HCT116 (cell line): ENCODE measurements around the gene PDE4D. TPM values are rescaled to one million over a fixed set of nuclear protein-coding genes. Genes with fewer than 3 reads are reported as not detected.

Experiments
- ATAC-seq: fragments of 200-7000 bp; cut with Tn5 transposase; 2 replicates; pipeline ENCODE4 v1.9.1; 2020; ENCODE audit warnings: mild to moderate bottlenecking, moderate library complexity
- BruUV-seq: library from RNA; stranded (reverse); fragments of 400-500 nt; replicated peaks from 2 replicates; lab custom pipeline; 2021; lab: Mats Ljungman, UMichigan
- CTCF ChIA-PET: fragments of 300-600 bp; sonication (Branson Sonifier 250); formaldehyde crosslinking; loops from one replicate; lab custom pipeline; 2021; ENCODE audit warnings: antibody characterized with exemption; lab: Charles Lee
- POLR2A ChIA-PET: fragments of 300-600, 350-600 bp; sonication (Branson Sonifier 250); formaldehyde crosslinking; loops from one replicate; lab custom pipeline; 2021; ENCODE audit warnings: antibody characterized with exemption; lab: Charles Lee
- RAD21 ChIA-PET, 2 experiments: fragments of 300-600 bp; sonication (Branson Sonifier 250); formaldehyde crosslinking; loops; one replicate each; lab custom pipeline; 2023; ENCODE audit warnings: low total read pairs in 2 of 2; ENCODE audit not compliant: uncharacterized antibody in 2 of 2, unreplicated experiment in 2 of 2, low non-redundant PET in 1 of 2; lab: Charles Lee
- DNase-seq: peaks from one replicate; pipeline ENCODE4 v3.0.0-alpha.2; 2010; ENCODE audit warnings: low read depth, low spot score
- H2AFZ ChIP-seq: fragments of 200-600 bp; shearing (Covaris generic), sonication (generic); 2 replicates; pipeline ENCODE4 v1.6.1; 2017; ENCODE audit warnings: low read depth, mixed run types, mixed read lengths, antibody characterized with exemption, low read length; ENCODE audit not compliant: poor library complexity, severe bottlenecking
- H3K27ac ChIP-seq: 2 replicates; pipeline ENCODE4 v1.5.1; 2012; ENCODE audit warnings: low read depth, low read length
- H3K27me3 ChIP-seq: fragments of 200-600 bp; sonication (generic); 2 replicates; pipeline ENCODE4 v1.6.1; 2016; ENCODE audit warnings: mixed run types, low read length, mixed read lengths; ENCODE audit not compliant: insufficient read depth
- H3K36me3 ChIP-seq, 2 experiments: fragments of 200-500 bp in 1 of 2; fragments of 200-600 bp in 1 of 2; sonication (Bioruptor generic) in 1 of 2; sonication (generic) in 1 of 2; 2 replicates each; pipeline versions ENCODE4 v1.5.1 to v1.6.1; 2014 to 2016; ENCODE audit warnings: low read length in 2 of 2, inconsistent platforms in 1 of 2, mixed read lengths in 1 of 2, mixed run types in 1 of 2; ENCODE audit not compliant: insufficient read depth in 2 of 2, control insufficient read depth in 1 of 2
- H3K4me1 ChIP-seq, 2 experiments: fragments of 200-600 bp in 1 of 2; sonication (generic) in 1 of 2; 2 replicates each; pipeline versions ENCODE4 v1.5.1 to v1.6.1; 2012 to 2017; ENCODE audit warnings: low read length in 2 of 2, inconsistent platforms in 1 of 2, mild to moderate bottlenecking in 1 of 2, mixed read lengths in 1 of 2, mixed run types in 1 of 2, moderate library complexity in 1 of 2; ENCODE audit not compliant: insufficient read depth in 2 of 2, control insufficient read depth in 1 of 2
- H3K4me2 ChIP-seq: fragments of 200-600 bp; sonication (generic); 2 replicates; pipeline ENCODE4 v1.6.1; 2017; ENCODE audit warnings: mixed run types, low read length, mixed read lengths
- H3K4me3 ChIP-seq, 2 experiments: fragments of 200-600 bp in 1 of 2; sonication (generic) in 1 of 2; replicated peaks in 1 of 2; 2 replicates each; pipeline ENCODE4 v1.5.1; 2011 to 2016; ENCODE audit warnings: low read length in 2 of 2, control low read depth in 1 of 2, low read depth in 1 of 2, mild to moderate bottlenecking in 1 of 2, mixed read lengths in 1 of 2, mixed run types in 1 of 2
- H3K79me2 ChIP-seq: fragments of 200-600 bp; sonication (generic); 2 replicates; pipeline ENCODE4 v1.6.1; 2017; ENCODE audit warnings: mild to moderate bottlenecking, mixed run types, low read length, moderate library complexity, mixed read lengths; ENCODE audit not compliant: insufficient read depth
- H3K9ac ChIP-seq: fragments of 200-600 bp; sonication (generic); 2 replicates; pipeline ENCODE4 v1.6.1; 2016; ENCODE audit warnings: low read length, mixed read lengths
- H3K9me2 ChIP-seq: fragments of 200-600 bp; sonication (generic), shearing (Covaris generic); 2 replicates; pipeline ENCODE4 v1.6.1; 2017; ENCODE audit warnings: mixed run types, mild to moderate bottlenecking, moderate library complexity; ENCODE audit not compliant: insufficient read depth
- H3K9me3 ChIP-seq, 2 experiments: fragments of 200-500 bp in 1 of 2; fragments of 200-600 bp in 1 of 2; sonication (Bioruptor generic) in 1 of 2; sonication (generic) in 1 of 2; 2 replicates each; pipeline ENCODE4 v1.6.1; 2014 to 2017; ENCODE audit warnings: low read length in 2 of 2, mixed read lengths in 2 of 2, inconsistent platforms in 1 of 2, low read depth in 1 of 2, mild to moderate bottlenecking in 1 of 2, mixed run types in 1 of 2, moderate library complexity in 1 of 2; ENCODE audit not compliant: control insufficient read depth in 1 of 2, insufficient read depth in 1 of 2
- H4K20me1 ChIP-seq: fragments of 200-600 bp; sonication (generic), shearing (Covaris generic); 2 replicates; pipeline ENCODE4 v1.6.1; 2017; ENCODE audit warnings: mixed run types, mild to moderate bottlenecking, moderate library complexity; ENCODE audit not compliant: insufficient read depth
- EGR1 ChIP-seq: IDR thresholded peaks from 2 replicates; pipeline ENCODE4 v1.6.1; 2012; ENCODE audit warnings: low read depth
- ELF1 ChIP-seq: IDR thresholded peaks from 2 replicates; pipeline ENCODE4 v1.6.1; 2012; ENCODE audit warnings: low read depth, borderline replicate concordance
- EZH2 ChIP-seq: fragments of 200-600 bp; sonication (generic); IDR thresholded peaks from 2 replicates; pipeline ENCODE4 v1.6.1; 2017; ENCODE audit warnings: antibody characterized with exemption, mixed run types
- EZH2phosphoT487 ChIP-seq: fragments of 200-600 bp; IDR thresholded peaks from 2 replicates; pipeline ENCODE4 v1.6.1; 2018; ENCODE audit warnings: antibody characterized with exemption, borderline replicate concordance
- FOSL1 ChIP-seq: IDR thresholded peaks from 2 replicates; pipeline ENCODE4 v1.6.1; 2012; ENCODE audit warnings: low read depth
- RAD21 ChIP-seq: IDR thresholded peaks from 2 replicates; pipeline ENCODE4 v1.6.1; 2012; ENCODE audit warnings: low read depth, mild to moderate bottlenecking
- SIN3A ChIP-seq: IDR thresholded peaks from 2 replicates; pipeline ENCODE4 v1.6.1; 2012; ENCODE audit warnings: low read depth
- SP1 ChIP-seq: IDR thresholded peaks from 2 replicates; pipeline ENCODE4 v1.6.1; 2012; ENCODE audit warnings: low read depth
- SRF ChIP-seq: IDR thresholded peaks from 2 replicates; pipeline ENCODE4 v1.6.1; 2012; ENCODE audit warnings: low read depth
- ZBTB33 ChIP-seq: IDR thresholded peaks from 2 replicates; pipeline ENCODE4 v1.6.1; 2011; ENCODE audit warnings: mild to moderate bottlenecking, low read length, moderate library complexity; ENCODE audit not compliant: insufficient replicate concordance; ENCODE audit errors: extremely low read depth
- ZFX ChIP-seq: fragments of 450-650 bp; IDR thresholded peaks from 2 replicates; pipeline ENCODE4 v1.6.1; 2017
- ZNF274 ChIP-seq: fragments of 200-500 bp; sonication (Bioruptor generic); IDR thresholded peaks from 2 replicates; pipeline ENCODE4 v1.6.1; 2014; ENCODE audit warnings: mild to moderate bottlenecking, low read depth, low read length, inconsistent platforms
- intact Hi-C: fragments of 100-400 bp; cut with micrococcal nuclease; formaldehyde crosslinking; loops from 2 replicates; pipeline ENCODE4 v1.10.0; 2022
- total RNA-seq: library from RNA; stranded (reverse); gene quantifications from one replicate; pipeline ENCODE4 v1.2.1, GENCODE V29; 2021; ENCODE audit not compliant: unreplicated experiment
- TF ChIP-seq, protein P1 (sequence below): IDR thresholded peaks from 2 replicates; pipeline ENCODE4 v1.6.1; 2012
- TF ChIP-seq, protein P2 (sequence below): IDR thresholded peaks from 2 replicates; pipeline ENCODE4 v1.6.1; 2012; ENCODE audit warnings: low read depth

Gene PDE4D
- total RNA-seq, 1 experiment from 2014 or later, result 1.1 TPM

DNA sequence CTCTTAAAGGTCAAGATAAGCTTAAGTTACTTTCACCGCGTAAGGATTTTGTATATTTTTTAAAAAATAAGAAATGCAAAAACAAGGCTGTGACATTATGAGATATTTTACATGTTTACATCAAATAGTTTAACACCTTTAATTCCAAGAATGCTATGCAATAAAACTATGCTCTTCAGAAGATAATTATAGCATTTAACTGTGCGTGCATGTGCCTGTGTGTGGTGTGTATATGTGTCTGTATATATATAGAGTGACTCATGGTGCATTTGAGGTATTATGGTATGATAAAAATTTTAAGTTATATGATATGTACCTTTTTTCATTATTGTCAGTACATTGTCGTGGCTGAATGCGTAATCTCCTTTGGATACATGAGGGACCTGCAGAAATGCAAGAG lies 539.3 kb downstream of the PDE4D start:
- no TSS peak for BruUV-seq
- DNase-seq (no peak), ATAC-seq (no peak)
- H3K4me1 ChIP-seq, result no peaks in the 10 kb centered on the region
- intact Hi-C loops, result no loop called here
- ChIA-PET RAD21 (no interaction called here), POLR2A (no interaction called here), CTCF (interaction anchor here (2.7 kb wide), 1 partner anchor 13 kb away, joined by 11 read pairs; no protein-coding TSS in a partner anchor)
- no peak overlapping the region for H3K4me2 ChIP-seq
- TF ChIP-seq ZNF274 (no peak), EZH2 (no peak), ZFX (no peak), FOSL1 (no peak), EZH2phosphoT487 (no peak), SP1 (no peak), RAD21 (no peak), SIN3A (no peak), ZBTB33 (no peak), ELF1 (no peak), EGR1 (no peak), SRF (no peak)
- TF ChIP-seq, protein P1, sequence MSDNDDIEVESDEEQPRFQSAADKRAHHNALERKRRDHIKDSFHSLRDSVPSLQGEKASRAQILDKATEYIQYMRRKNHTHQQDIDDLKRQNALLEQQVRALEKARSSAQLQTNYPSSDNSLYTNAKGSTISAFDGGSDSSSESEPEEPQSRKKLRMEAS, result no peak
- TF ChIP-seq, protein P2, sequence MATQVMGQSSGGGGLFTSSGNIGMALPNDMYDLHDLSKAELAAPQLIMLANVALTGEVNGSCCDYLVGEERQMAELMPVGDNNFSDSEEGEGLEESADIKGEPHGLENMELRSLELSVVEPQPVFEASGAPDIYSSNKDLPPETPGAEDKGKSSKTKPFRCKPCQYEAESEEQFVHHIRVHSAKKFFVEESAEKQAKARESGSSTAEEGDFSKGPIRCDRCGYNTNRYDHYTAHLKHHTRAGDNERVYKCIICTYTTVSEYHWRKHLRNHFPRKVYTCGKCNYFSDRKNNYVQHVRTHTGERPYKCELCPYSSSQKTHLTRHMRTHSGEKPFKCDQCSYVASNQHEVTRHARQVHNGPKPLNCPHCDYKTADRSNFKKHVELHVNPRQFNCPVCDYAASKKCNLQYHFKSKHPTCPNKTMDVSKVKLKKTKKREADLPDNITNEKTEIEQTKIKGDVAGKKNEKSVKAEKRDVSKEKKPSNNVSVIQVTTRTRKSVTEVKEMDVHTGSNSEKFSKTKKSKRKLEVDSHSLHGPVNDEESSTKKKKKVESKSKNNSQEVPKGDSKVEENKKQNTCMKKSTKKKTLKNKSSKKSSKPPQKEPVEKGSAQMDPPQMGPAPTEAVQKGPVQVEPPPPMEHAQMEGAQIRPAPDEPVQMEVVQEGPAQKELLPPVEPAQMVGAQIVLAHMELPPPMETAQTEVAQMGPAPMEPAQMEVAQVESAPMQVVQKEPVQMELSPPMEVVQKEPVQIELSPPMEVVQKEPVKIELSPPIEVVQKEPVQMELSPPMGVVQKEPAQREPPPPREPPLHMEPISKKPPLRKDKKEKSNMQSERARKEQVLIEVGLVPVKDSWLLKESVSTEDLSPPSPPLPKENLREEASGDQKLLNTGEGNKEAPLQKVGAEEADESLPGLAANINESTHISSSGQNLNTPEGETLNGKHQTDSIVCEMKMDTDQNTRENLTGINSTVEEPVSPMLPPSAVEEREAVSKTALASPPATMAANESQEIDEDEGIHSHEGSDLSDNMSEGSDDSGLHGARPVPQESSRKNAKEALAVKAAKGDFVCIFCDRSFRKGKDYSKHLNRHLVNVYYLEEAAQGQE, result no peak
- no peak overlapping the region for H3K27ac ChIP-seq
- H3K36me3 ChIP-seq, result no peaks in the 10 kb centered on the region
- H2AFZ ChIP-seq, result no peak overlapping the region
- H3K9me2 ChIP-seq, result no peaks in the 10 kb centered on the region
- no peak overlapping the region for H3K4me3 ChIP-seq
- no peaks in the 10 kb centered on the region for H4K20me1 ChIP-seq
- peaks cover 25% of the 10 kb centered on the region; the same call in 1 of the 2 replicates for H3K27me3 ChIP-seq
- no peaks in the 10 kb centered on the region for H3K79me2 ChIP-seq
- no peaks in the 10 kb centered on the region for H3K9me3 ChIP-seq
- no peak overlapping the region for H3K9ac ChIP-seq
